Mucosa of rectum (tissue), 2 donors: ENCODE data around the gene TMEM131L.

Experiments
- H3K27ac ChIP-seq, 2 donors: one replicate each; pipeline ENCODE4 v1.7.0; 2013; ENCODE audit warnings: inconsistent platforms in 2 of 2, low read depth in 2 of 2, low read length in 2 of 2
- H3K27me3 ChIP-seq, 2 donors: one replicate each; pipeline ENCODE4 v1.7.0; 2013; ENCODE audit warnings: low read length in 2 of 2; ENCODE audit not compliant: control insufficient read depth in 2 of 2, insufficient read depth in 2 of 2
- H3K36me3 ChIP-seq, 2 donors: one replicate each; pipeline ENCODE4 v1.7.0; 2013; ENCODE audit warnings: low read length in 2 of 2; ENCODE audit not compliant: control insufficient read depth in 2 of 2, insufficient read depth in 2 of 2
- H3K4me1 ChIP-seq, 2 donors: one replicate each; pipeline ENCODE4 v1.7.0; 2013; ENCODE audit warnings: low read length in 2 of 2, mild to moderate bottlenecking in 1 of 2; ENCODE audit not compliant: control insufficient read depth in 2 of 2, insufficient read depth in 2 of 2
- H3K4me3 ChIP-seq, 2 donors: one replicate each; pipeline ENCODE4 v1.7.0; 2013; ENCODE audit warnings: low read length in 2 of 2
- H3K9ac ChIP-seq, 2 donors: one replicate each; pipeline ENCODE4 v1.7.0; 2013; ENCODE audit warnings: low read length in 2 of 2, low read depth in 1 of 2, mild to moderate bottlenecking in 1 of 2
- H3K9me3 ChIP-seq, 2 donors: one replicate each; pipeline ENCODE4 v1.7.0; 2013; ENCODE audit warnings: low read length in 2 of 2; ENCODE audit not compliant: control insufficient read depth in 2 of 2
- donor health status: healthy.
- donor health status: Normal muscosa, but diverticular disease.

TMEM131L gene

DNA sequence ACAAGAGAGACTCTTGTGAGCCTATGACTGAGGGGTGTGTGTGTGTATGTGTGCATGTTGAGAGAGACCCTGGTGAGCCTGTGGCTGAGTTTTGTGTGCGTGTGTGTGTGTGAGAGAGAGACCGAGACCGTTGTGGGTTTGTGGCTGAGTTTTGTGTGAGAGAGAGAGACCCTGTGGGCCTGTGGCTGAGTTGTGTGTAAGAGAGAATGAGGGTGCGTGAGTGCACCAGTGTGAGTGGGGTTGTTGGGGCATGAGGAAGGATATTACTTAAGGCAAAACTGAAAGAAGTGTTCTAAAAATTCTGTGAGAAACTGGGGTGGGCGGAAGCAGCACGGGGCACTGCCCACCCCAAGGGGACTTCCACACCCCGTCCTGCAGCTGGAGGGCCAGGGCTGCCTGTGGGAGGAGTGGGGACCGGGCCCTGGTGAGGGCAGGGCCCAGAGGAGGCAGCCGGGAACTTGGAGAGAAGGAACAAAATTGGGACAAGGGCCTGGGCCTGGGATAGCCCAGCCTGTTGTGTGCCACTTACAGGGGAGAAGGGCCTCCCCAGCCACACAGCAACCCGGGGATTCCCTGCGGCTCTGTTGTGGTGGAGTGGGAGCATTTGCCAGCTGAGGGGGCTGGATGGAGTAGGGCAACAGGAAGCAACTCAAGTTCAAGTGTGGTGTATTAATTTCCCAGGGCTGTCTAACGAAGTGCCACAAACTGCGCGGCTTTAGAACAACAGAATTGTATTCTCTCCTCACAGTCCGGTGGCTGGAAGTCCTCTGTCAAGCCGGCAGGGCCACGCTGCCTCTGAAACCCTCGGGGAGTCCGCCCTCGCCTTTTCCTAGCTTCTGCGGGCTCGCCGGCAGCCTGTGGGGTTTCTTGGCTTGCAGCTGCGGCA lies 22.1 kb downstream of the TMEM131L start:
- Histone ChIP-seq H3K36me3 (no peaks in the 10 kb centered on the region), H3K27ac (peak overlapping the region; percentile 55 to 78), H3K9ac (peak overlapping the region; percentile 36 to 43), H3K27me3 (no peaks in the 10 kb centered on the region), H3K4me3 (peak overlapping the region; percentile 33 to 58), H3K4me1 (peaks cover 19 to 24% of the 10 kb centered on the region in 2 donors), H3K9me3 (no peaks in the 10 kb centered on the region)

DNA sequence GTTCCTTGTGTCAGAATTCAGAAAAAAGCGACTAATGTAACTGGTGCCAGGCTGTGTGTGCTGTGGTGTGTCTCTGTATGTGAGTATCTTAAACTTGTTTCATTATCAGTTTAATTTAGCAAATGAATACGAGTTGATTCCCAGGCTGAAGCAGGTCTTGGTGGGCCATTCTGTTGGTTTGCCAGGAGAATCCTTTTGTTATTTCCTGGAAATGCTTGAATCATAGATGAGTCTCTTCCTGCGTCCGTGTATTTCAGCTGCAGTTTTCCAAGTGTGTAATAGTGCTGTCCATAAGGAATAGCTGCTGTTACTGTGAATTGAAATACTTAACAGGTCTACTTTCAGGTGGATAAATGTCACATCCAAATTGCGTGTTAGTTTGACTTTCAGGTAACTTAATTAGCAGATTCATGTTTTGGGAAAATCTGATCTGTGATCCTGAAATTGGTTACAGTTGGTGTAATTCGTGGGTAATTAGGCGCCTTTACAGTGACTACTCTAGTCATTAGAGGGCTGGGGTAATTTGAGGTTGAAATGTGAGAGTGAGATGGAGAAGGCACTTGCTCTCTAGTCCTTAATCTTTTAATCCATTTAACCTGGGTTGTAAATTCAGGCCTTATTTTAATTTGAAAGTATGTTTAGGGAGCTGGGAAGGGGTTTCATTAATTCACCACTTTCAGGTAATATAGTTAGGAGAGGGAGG lies 23.8 kb downstream of the TMEM131L start:
- H3K27me3 ChIP-seq, result no peaks in the 10 kb centered on the region
- no peak overlapping the region for H3K9ac ChIP-seq
- H3K27ac ChIP-seq, result no peak overlapping the region
- H3K4me1 ChIP-seq, result peaks cover 19 to 24% of the 10 kb centered on the region in 2 donors
- H3K36me3 ChIP-seq, result no peaks in the 10 kb centered on the region
- H3K9me3 ChIP-seq, result no peaks in the 10 kb centered on the region
- H3K4me3 ChIP-seq, result no peak overlapping the region

DNA sequence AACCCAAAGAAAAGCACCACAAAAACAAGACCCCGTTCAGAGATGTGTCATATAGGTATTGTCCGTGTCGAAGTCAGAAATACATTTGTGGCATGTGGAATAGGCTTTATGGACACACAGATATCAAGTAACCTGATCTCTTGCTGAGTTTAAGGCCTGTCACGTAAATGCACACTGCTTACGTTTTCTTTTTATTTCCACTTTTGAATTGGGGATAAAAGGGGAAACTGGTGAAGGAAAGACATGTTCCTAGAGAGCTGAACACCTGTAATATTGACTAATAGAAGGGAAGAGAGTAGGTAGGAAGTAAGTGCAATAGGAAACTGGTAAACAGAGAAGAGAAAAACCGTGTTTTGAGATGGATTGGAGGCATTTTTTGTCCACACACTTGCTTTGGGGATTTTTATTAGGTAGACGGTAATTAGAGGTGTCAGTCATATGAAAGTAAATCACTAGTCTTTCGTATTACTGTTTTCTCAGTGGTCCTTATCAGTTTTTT lies 24.9 kb downstream of the TMEM131L start:
- H3K27ac ChIP-seq, result no peak overlapping the region

GRCh38 chr4:153494562-153494961 lies 28.4 kb downstream of the TMEM131L start:
- peaks cover 3 to 11% of the 10 kb centered on the region in 2 donors for H3K4me1 ChIP-seq
- H3K9me3 ChIP-seq, result no peaks in the 10 kb centered on the region
- H3K27me3 ChIP-seq, result no peaks in the 10 kb centered on the region
- H3K36me3 ChIP-seq, result no peaks in the 10 kb centered on the region
- H3K27ac ChIP-seq, result no peak overlapping the region
- H3K9ac ChIP-seq, result no peak overlapping the region
- no peak overlapping the region for H3K4me3 ChIP-seq

More for the DNA sequence above, 24.9 kb downstream of the TMEM131L start:
- no peak overlapping the region for H3K4me3 ChIP-seq
- H3K9ac ChIP-seq, result no peak overlapping the region
- H3K9me3 ChIP-seq, result no peaks in the 10 kb centered on the region
- peaks cover 19 to 24% of the 10 kb centered on the region in 2 donors for H3K4me1 ChIP-seq
- H3K36me3 ChIP-seq, result no peaks in the 10 kb centered on the region
- no peaks in the 10 kb centered on the region for H3K27me3 ChIP-seq

DNA sequence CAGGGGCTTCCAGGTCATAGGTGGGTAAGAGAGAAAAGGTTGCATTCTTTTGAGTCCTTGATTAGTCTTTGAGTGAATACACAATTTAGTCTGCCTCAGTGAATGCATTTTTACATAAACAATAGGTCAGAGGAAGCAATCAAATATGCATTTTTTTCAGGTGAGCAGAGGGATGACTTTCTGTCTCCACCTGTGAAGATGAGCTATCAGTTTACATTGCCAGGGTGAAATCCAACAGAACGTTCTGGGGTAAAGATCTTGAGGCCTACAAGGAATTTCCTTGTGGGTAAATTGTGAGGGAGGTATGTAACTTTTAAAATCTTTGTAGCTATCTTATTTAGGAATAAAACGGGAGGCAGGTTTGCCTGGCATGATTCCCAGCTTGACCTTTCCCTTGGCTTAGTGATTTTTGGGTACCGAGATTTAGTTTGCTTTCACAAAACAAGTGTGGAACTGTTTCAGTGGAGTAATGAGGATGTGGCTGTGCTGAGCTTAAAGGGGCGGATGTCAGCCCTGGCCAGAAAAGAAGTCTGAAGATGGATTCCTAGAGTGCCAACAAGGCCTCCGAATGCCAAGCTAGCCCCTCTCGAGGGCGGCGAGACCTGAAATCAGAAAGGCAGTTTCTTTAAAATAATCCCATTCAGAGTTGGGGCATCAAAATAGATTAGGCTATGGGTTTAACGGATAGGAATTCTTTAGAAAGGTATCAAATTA lies 29.5 kb downstream of the TMEM131L start:
- Histone ChIP-seq H3K36me3 (no peaks in the 10 kb centered on the region), H3K9ac (no peak overlapping the region), H3K27ac (no peak overlapping the region), H3K27me3 (no peaks in the 10 kb centered on the region), H3K4me3 (no peak overlapping the region), H3K9me3 (no peaks in the 10 kb centered on the region), H3K4me1 (peaks cover 3 to 11% of the 10 kb centered on the region in 2 donors)

DNA sequence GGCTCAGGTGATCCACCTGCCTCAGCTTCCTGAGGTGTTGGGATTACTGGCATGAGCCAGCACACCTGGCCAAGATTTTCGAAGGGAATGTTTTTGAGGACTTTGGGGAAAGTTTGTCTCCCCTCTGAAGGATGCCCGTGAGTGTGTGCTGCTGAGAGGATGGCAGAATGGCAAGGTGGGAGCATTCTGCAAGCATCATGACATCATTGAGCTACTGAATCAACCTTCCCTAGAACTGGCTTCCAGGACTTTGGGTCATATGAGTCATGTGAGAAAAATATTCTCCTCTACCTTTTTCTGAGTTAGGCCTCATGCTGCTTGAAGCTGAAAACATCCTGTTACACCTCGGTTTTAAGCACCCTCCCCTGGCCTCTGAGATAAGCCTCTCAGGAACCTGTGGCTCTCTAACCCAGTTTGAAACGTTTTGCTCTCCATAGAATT lies 31.0 kb downstream of the TMEM131L start:
- Histone ChIP-seq H3K36me3 (no peaks in the 10 kb centered on the region), H3K9ac (peak overlapping the region in 1 of 2 donors; percentile 20), H3K4me3 (no peak overlapping the region), H3K9me3 (no peaks in the 10 kb centered on the region), H3K27me3 (no peaks in the 10 kb centered on the region), H3K4me1 (peaks cover 3 to 11% of the 10 kb centered on the region in 2 donors), H3K27ac (peak overlapping the region; percentile 31 to 32)

DNA sequence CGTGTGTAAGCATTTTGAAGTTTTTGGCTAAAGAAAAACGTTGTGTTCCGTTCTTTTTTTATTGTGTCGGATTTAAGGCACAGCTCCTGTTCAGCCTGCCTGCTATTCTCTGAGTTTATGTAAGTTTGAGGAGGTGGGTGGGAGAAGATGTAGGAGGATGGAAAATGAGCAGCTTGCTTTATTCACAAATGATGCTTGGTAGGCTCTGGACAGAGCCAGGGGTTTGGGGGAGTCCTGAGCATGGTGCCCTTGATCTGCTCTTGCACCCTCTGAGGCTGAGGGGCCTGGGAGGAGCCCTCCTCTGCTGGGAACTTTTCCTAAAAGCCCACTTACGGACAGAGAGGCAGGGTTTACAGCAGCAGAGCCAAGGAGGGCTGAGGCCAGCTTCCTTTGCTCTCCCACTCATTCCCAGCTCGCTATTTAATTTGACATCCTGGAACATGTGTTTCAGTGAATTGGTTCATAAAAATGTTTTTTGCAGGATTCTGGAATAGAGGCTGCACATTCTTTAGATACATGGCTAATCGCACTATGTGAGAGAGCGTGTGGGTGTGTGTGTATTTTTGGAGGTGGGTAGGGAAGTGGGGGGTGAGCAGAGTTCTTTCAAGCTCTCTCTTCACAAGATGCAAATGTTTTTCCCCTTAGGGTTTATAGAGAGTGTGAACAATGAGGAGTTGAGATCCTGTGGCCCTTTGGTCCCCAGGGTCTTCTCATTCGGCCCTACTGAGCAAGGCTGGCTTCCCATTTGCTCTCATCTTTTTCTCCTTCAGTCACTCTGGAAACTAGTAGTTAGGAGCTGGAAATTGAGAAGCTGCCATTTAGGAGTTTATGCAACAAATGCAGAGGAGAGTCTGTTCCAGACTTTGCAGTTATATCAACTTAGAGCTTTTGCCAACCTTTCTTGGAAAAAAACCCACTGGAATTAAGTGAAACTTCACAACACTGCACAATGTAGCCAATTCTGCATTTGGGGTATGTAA lies 32.1 kb downstream of the TMEM131L start:
- H3K9me3 ChIP-seq, result no peaks in the 10 kb centered on the region
- peaks cover 3 to 11% of the 10 kb centered on the region in 2 donors for H3K4me1 ChIP-seq
- no peaks in the 10 kb centered on the region for H3K27me3 ChIP-seq
- no peak overlapping the region for H3K9ac ChIP-seq
- no peak overlapping the region for H3K4me3 ChIP-seq
- peak overlapping the region; percentile 9 to 32 for H3K27ac ChIP-seq
- H3K36me3 ChIP-seq, result no peaks in the 10 kb centered on the region

DNA sequence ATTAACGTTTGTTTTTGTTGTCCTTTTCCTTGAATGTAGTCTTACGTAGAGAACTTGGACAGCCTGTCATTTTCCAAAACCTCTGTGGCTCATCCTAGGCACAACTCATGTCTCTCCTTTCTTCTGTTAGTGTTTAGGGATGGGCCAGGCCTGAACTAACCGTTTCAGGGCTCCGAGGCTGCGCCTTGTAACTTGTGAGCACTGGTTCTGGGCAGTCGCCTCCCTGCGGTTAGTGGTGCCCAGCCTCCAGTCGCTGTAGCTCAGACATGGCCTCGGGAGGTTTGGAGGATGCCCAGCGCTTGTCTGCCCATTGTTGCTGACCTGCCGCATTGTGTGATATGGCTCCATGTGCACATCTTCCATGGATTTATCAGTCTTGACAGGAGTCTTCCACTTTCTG lies 32.8 kb downstream of the TMEM131L start:
- H3K9ac ChIP-seq, result no peak overlapping the region
- H3K9me3 ChIP-seq, result no peaks in the 10 kb centered on the region
- no peak overlapping the region for H3K4me3 ChIP-seq
- peak overlapping the region in 1 of 2 donors; percentile 45 for H3K27ac ChIP-seq
- H3K36me3 ChIP-seq, result no peaks in the 10 kb centered on the region
- H3K27me3 ChIP-seq, result no peaks in the 10 kb centered on the region
- peaks cover 3 to 11% of the 10 kb centered on the region in 2 donors for H3K4me1 ChIP-seq

DNA sequence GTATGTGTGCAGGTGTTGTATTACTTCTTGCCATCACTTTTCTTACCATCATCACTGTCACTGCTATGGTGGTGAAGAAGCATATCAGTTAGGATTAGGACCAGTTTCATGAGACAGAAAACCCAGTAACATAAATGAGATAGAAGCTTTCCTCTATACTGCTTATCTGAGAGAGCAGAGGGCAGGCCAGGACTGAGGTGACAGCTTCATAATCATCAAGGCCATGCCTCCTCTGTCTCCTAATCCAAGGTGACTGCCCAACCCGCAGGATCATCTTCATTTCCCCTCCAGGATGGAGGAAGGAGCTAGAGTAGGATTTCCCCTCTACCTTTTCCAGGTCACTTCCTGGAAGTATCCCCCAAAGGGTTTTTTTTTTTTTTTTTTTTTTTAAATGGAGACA lies 35.4 kb downstream of the TMEM131L start:
- Histone ChIP-seq H3K27ac (no peak overlapping the region), H3K9ac (no peak overlapping the region), H3K4me1 (peaks cover 3 to 11% of the 10 kb centered on the region in 2 donors), H3K27me3 (no peaks in the 10 kb centered on the region), H3K9me3 (no peaks in the 10 kb centered on the region), H3K4me3 (no peak overlapping the region), H3K36me3 (peaks cover 0 to 2% of the 10 kb centered on the region in 2 donors)
